K562 (cell line): ENCODE results near the gene LRCH1. TPM values are rescaled to one million over a fixed set of nuclear protein-coding genes. Genes with fewer than 3 reads are reported as not detected.

Experiments
- CBX1 ChIP-seq: sonication (generic); IDR thresholded peaks from 2 replicates; pipeline ENCODE4 v1.6.1; 2016; ENCODE audit warnings: antibody characterized with exemption, low read depth, mild to moderate bottlenecking
- EZH2 ChIP-seq: IDR thresholded peaks from 2 replicates; pipeline ENCODE4 v1.6.1; 2012; ENCODE audit warnings: low read depth, mild to moderate bottlenecking, inconsistent platforms, low read length, borderline replicate concordance
- FUS ChIP-seq: fragments of 200-400 bp; formaldehyde crosslinking; optimal IDR thresholded peaks from 2 replicates; pipeline ENCODE3; 2017; ENCODE audit warnings: low read depth, low read length
- HMG20B ChIP-seq: fragments of 250-450 bp; sonication (Bioruptor Pico); IDR thresholded peaks from 2 replicates; pipeline ENCODE4 v1.5.0; 2021; ENCODE audit warnings: mild to moderate bottlenecking
- JUND ChIP-seq, 2 experiments: IDR thresholded peaks; 2 replicates in 1 of 2; 3 replicates in 1 of 2; pipeline ENCODE4 v1.6.1; 2011; ENCODE audit warnings: borderline replicate concordance in 2 of 2, low read depth in 2 of 2, low read length in 2 of 2, improper control_type of control experiment in 1 of 2, missing biosample characterization in 1 of 2, missing genetic modification characterization in 1 of 2, missing genetic modification reagents in 1 of 2
- KLF1 ChIP-seq: fragments of 450-650 bp; IDR thresholded peaks from 2 replicates; pipeline ENCODE4 v1.6.1; 2016; ENCODE audit warnings: missing genetic modification characterization, missing compliant biosample characterization
- KLF13 ChIP-seq: fragments of 450-650 bp; IDR thresholded peaks from 2 replicates; pipeline ENCODE4 v1.6.1; 2016; ENCODE audit warnings: missing genetic modification characterization, low read depth, mild to moderate bottlenecking, missing compliant biosample characterization, moderate library complexity, borderline replicate concordance
- MXI1 ChIP-seq: IDR thresholded peaks from 2 replicates; pipeline ENCODE4 v1.6.1; 2011; ENCODE audit warnings: low read depth, mild to moderate bottlenecking, improper control_type of control experiment, low read length
- NELFE ChIP-seq: IDR thresholded peaks from 2 replicates; pipeline ENCODE4 v1.6.1; 2011; ENCODE audit warnings: mild to moderate bottlenecking; ENCODE audit not compliant: insufficient read depth, insufficient read length
- RAD51 ChIP-seq: fragments of 450-650 bp; IDR thresholded peaks from 2 replicates; pipeline ENCODE4 v1.7.1; 2016; ENCODE audit warnings: low read depth, mild to moderate bottlenecking, borderline replicate concordance
- RBM15 ChIP-seq: fragments of 200-400 bp; formaldehyde crosslinking; IDR thresholded peaks from 2 replicates; pipeline ENCODE4 v1.6.1; 2018; ENCODE audit warnings: mild to moderate bottlenecking, low read length, moderate library complexity; ENCODE audit not compliant: insufficient read depth
- SMAD3 ChIP-seq: fragments of 450-650 bp; formaldehyde crosslinking; conservative IDR thresholded peaks from 2 replicates; pipeline ENCODE4 v1.4.0; 2020; ENCODE audit warnings: mild to moderate bottlenecking
- SMARCA4 ChIP-seq: fragments of 450-650 bp; IDR thresholded peaks from 2 replicates; pipeline ENCODE4 v1.6.1; 2016
- polyA plus RNA-seq, 8 experiments: library from polyadenylated mRNA; depleted of rRNA in 4 of 8; stranded (reverse) in 5 of 8; unstranded in 3 of 8; fragments of >200 nt; fragmentation: Nextera tagmentation in 2 of 8; fragmentation: Illumina TruSeq in 1 of 8; extraction: Ambion mirVana in 2 of 8; extraction: Trizol in 1 of 8; gene quantifications; 2 replicates each; pipeline versions ENCODE4 v1.2.1 to v1.2.3, GENCODE V29; 2011 to 2014; ENCODE audit warnings: inconsistent platforms in 1 of 8, missing spikeins in 1 of 8
- total RNA-seq, 7 experiments: library from RNA; depleted of rRNA in 6 of 7; stranded (reverse); fragments of >200 nt in 6 of 7; fragmentation: Illumina TruSeq in 2 of 7; extraction: Trizol in 2 of 7; gene quantifications; 2 replicates each; pipeline versions ENCODE4 v1.2.1 to v1.2.3, GENCODE V29; 2011 to 2021; ENCODE audit warnings: low replicate concordance in 1 of 7
- TF ChIP-seq, protein P1 (sequence below), 2 experiments: fragments of 450-650 bp; formaldehyde crosslinking in 1 of 2; IDR thresholded peaks; 2 replicates each; pipeline versions ENCODE4 v1.4.0 to v1.6.1; 2014 to 2020; ENCODE audit warnings: mild to moderate bottlenecking in 2 of 2, borderline replicate concordance in 1 of 2, low read depth in 1 of 2
- TF ChIP-seq, protein P2 (sequence below): conservative IDR thresholded peaks from 2 replicates; pipeline ENCODE4 v1.6.1; 2011; ENCODE audit warnings: low read depth, mild to moderate bottlenecking, low read length; ENCODE audit not compliant: control insufficient read depth
- TF ChIP-seq, protein P3 (sequence below): sonication (generic); formaldehyde crosslinking; IDR thresholded peaks from 2 replicates; pipeline ENCODE4 v1.8.1; 2023; ENCODE audit warnings: mild to moderate bottlenecking, missing genetic modification reagents

Gene LRCH1
- total and polyA plus RNA-seq, 9 of the 15 experiments (the other 6 are each of a cell fraction or from before 2014, with no cell fraction given): 1.1 to 6.8 (median 3.7) TPM

DNA sequence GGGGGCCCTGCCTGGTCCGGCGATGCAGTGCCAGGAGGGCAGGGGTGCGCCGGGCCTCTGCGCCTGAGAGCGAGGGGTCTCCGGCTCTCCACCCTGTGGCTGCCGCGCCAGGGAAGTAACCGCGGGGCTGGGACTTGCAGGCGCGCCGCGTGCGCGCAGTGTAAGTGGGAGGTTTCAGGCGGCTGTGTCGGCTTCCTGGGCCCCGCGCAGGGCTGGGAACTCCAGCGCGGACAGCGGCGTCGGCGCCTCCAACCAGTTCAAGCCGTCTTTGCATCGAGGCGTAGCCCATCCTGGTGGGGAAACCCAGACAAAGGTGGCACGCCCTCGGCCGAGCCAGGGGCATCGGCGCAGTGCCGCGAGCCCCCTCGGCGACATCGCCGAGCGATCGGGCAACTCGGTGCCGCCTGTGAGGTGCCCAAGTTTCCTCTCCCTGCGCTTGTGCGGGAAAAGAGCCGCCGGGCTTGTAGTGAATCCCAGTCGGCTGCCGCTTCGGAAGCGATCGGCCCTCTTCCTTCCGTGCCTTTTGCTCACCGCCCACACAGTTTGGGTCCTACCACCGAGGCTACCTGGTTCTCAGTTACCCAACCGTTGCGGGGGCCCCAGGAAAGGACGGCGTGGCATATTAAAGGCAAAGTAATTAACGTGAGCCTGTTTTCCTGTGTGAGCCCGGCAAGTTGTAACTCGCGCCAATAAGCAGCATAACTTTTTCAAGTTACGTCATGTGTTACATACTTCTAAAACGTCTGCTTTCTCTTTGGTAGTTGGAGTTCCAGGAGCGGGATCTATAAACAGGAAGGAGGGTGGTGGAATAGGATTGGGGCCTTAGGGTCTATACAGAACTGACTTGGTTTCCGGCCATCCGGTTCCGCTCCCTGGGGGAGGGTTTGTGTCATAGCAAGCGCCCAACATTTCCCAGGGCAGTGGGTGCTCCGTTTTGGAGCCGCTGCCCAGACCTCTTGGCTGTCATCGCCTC, 1.2 kb downstream of the LRCH1 start (continued):
- no peak for TF ChIP-seq HMG20B (CRISPR knock-in tag)
- TF ChIP-seq, protein P1, sequence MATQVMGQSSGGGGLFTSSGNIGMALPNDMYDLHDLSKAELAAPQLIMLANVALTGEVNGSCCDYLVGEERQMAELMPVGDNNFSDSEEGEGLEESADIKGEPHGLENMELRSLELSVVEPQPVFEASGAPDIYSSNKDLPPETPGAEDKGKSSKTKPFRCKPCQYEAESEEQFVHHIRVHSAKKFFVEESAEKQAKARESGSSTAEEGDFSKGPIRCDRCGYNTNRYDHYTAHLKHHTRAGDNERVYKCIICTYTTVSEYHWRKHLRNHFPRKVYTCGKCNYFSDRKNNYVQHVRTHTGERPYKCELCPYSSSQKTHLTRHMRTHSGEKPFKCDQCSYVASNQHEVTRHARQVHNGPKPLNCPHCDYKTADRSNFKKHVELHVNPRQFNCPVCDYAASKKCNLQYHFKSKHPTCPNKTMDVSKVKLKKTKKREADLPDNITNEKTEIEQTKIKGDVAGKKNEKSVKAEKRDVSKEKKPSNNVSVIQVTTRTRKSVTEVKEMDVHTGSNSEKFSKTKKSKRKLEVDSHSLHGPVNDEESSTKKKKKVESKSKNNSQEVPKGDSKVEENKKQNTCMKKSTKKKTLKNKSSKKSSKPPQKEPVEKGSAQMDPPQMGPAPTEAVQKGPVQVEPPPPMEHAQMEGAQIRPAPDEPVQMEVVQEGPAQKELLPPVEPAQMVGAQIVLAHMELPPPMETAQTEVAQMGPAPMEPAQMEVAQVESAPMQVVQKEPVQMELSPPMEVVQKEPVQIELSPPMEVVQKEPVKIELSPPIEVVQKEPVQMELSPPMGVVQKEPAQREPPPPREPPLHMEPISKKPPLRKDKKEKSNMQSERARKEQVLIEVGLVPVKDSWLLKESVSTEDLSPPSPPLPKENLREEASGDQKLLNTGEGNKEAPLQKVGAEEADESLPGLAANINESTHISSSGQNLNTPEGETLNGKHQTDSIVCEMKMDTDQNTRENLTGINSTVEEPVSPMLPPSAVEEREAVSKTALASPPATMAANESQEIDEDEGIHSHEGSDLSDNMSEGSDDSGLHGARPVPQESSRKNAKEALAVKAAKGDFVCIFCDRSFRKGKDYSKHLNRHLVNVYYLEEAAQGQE (IDR thresholded peaks at IDR 0.05; ENCODE audit: borderline replicate concordance): peak; percentile 48
- TF ChIP-seq, protein P1 (CRISPR knock-in tag; IDR thresholded peaks at IDR 0.05; ENCODE audit: low read depth): no peak
- TF ChIP-seq RBM15: no peak
- no peak for TF ChIP-seq FUS
- TF ChIP-seq, protein P2, sequence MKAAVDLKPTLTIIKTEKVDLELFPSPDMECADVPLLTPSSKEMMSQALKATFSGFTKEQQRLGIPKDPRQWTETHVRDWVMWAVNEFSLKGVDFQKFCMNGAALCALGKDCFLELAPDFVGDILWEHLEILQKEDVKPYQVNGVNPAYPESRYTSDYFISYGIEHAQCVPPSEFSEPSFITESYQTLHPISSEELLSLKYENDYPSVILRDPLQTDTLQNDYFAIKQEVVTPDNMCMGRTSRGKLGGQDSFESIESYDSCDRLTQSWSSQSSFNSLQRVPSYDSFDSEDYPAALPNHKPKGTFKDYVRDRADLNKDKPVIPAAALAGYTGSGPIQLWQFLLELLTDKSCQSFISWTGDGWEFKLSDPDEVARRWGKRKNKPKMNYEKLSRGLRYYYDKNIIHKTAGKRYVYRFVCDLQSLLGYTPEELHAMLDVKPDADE: no peak
- TF ChIP-seq NELFE: no peak
- no peak for TF ChIP-seq CBX1
- no peak for TF ChIP-seq EZH2
- TF ChIP-seq KLF13 (tag): no peak
- no peak for TF ChIP-seq SMAD3 (CRISPR knock-in tag)
- TF ChIP-seq JUND (IDR thresholded peaks at IDR 0.05; ENCODE audit: borderline replicate concordance, low read depth, low read length): 0 out of 2 replicates have a peak, but pooled peaks have one; percentile 3
- TF ChIP-seq JUND (tag; IDR thresholded peaks at IDR 0.05; ENCODE audit: borderline replicate concordance, low read depth, low read length): no peak
- no peak for TF ChIP-seq RAD51
- TF ChIP-seq KLF1: no peak
- TF ChIP-seq MXI1: no peak
- TF ChIP-seq SMARCA4: 0 out of 2 replicates have a peak, but pooled peaks have one; percentile 15
- TF ChIP-seq, protein P3, sequence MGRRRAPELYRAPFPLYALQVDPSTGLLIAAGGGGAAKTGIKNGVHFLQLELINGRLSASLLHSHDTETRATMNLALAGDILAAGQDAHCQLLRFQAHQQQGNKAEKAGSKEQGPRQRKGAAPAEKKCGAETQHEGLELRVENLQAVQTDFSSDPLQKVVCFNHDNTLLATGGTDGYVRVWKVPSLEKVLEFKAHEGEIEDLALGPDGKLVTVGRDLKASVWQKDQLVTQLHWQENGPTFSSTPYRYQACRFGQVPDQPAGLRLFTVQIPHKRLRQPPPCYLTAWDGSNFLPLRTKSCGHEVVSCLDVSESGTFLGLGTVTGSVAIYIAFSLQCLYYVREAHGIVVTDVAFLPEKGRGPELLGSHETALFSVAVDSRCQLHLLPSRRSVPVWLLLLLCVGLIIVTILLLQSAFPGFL (CRISPR knock-in tag): no peak
